ENCODE results near the gene HTR3A.
"Not testable (repeated sequence)": the region's sequence is repeated elsewhere in the genome, so short reads cannot be mapped to it uniquely, and the experiment has no call there.

The HTR3A gene

GRCh38 chr11:113974741-113975470 lies at the start of gene HTR3A:
TSS of gene HTR3A (plus strand) at chr11:113975108. CDS start at chr11:113975326, 218 bp downstream.
- DNase-seq (ENCODE audit: low read depth), result no peak

- no peak for DNase-seq (ENCODE audit: low read depth)
Observed at GRCh38 chr11:113926273-113927197, 48.4 kb upstream of the HTR3A start.

- no peak for DNase-seq (ENCODE audit: low read depth)
Observed at GRCh38 chr11:113928311-113928710, 46.6 kb upstream of the HTR3A start.

GRCh38 chr11:113932788-113933187 lies 42.1 kb upstream of the HTR3A start:
- no peak for DNase-seq (ENCODE audit: low read depth)

GRCh38 chr11:113934193-113934592 lies 40.7 kb upstream of the HTR3A start:
- not testable (repeated sequence) for DNase-seq (ENCODE audit: low read depth)

- no peak for DNase-seq (ENCODE audit: low read depth)
Observed at GRCh38 chr11:113934761-113935160, 40.1 kb upstream of the HTR3A start.

- DNase-seq (ENCODE audit: low read depth), result no peak
Observed at GRCh38 chr11:113935858-113936257, 39.0 kb upstream of the HTR3A start.

GRCh38 chr11:113937918-113938317 lies 37.0 kb upstream of the HTR3A start:
- no peak for DNase-seq (ENCODE audit: low read depth)

- DNase-seq (ENCODE audit: low read depth), result no peak
Observed at GRCh38 chr11:113942256-113942655, 32.7 kb upstream of the HTR3A start.

GRCh38 chr11:113946162-113946561 lies 28.7 kb upstream of the HTR3A start:
- DNase-seq (ENCODE audit: low read depth), result not testable (repeated sequence)

GRCh38 chr11:113947994-113948393 lies 26.9 kb upstream of the HTR3A start:
- DNase-seq (ENCODE audit: low read depth), result no peak

- DNase-seq (ENCODE audit: low read depth), result no peak
Observed at GRCh38 chr11:113949891-113950290, 25.0 kb upstream of the HTR3A start.

GRCh38 chr11:113951537-113951936 lies 23.4 kb upstream of the HTR3A start:
- DNase-seq (ENCODE audit: low read depth), result no peak

GRCh38 chr11:113952070-113952469 lies 22.8 kb upstream of the HTR3A start:
- DNase-seq (ENCODE audit: low read depth), result no peak

- no peak for DNase-seq (ENCODE audit: low read depth)
Observed at GRCh38 chr11:113952588-113952987, 22.3 kb upstream of the HTR3A start.

GRCh38 chr11:113954235-113954634 lies 20.7 kb upstream of the HTR3A start:
- DNase-seq (ENCODE audit: low read depth), result no peak

- DNase-seq (ENCODE audit: low read depth), result no peak
Observed at GRCh38 chr11:113956986-113957385, 17.9 kb upstream of the HTR3A start.

GRCh38 chr11:113960702-113961330 lies 14.1 kb upstream of the HTR3A start:
- no peak for DNase-seq (ENCODE audit: low read depth)

GRCh38 chr11:113967361-113967760 lies 7.5 kb upstream of the HTR3A start:
- DNase-seq (ENCODE audit: low read depth), result no peak

GRCh38 chr11:113971506-113972195 lies 3.3 kb upstream of the HTR3A start:
- no peak for DNase-seq (ENCODE audit: low read depth)

- no peak for DNase-seq (ENCODE audit: low read depth)
Observed at GRCh38 chr11:113977071-113977490, 2.2 kb downstream of the HTR3A start.

- DNase-seq (ENCODE audit: low read depth), result no peak
Observed at GRCh38 chr11:113977701-113978100, 2.8 kb downstream of the HTR3A start.
